Tibial artery (tissue), 4 donors: ENCODE results near the gene DYNC2H1.

ENCODE experiments used
- DNase-seq, 2 donors: peaks; one replicate each; pipeline ENCODE4 v3.0.0-alpha.2; 2019
- H3K27ac ChIP-seq, 2 donors: fragments of 200-600 bp; sonication (generic) in 1 of 2; 1 replicate in 1 of 2; 2 replicates in 1 of 2; pipeline ENCODE4 v1.5.1; 2018 to 2019; ENCODE audit warnings: mild to moderate bottlenecking in 1 of 2
- H3K27me3 ChIP-seq, 2 donors: fragments of 200-600 bp; sonication (generic) in 1 of 2; one replicate each; pipeline versions ENCODE4 v1.5.1 to v1.6.0; 2016 to 2019
- H3K36me3 ChIP-seq, 3 donors: fragments of 200-600 bp; sonication (generic) in 2 of 3; one replicate each; pipeline ENCODE4 v1.5.1; 2016 to 2019; ENCODE audit warnings: mild to moderate bottlenecking in 2 of 3
- H3K4me1 ChIP-seq, 4 donors: fragments of 200-600 bp; sonication (generic) in 2 of 4; 1 replicate in 3 of 4; 2 replicates in 1 of 4; pipeline ENCODE4 v1.5.1; 2016 to 2019
- H3K4me3 ChIP-seq, 2 donors: fragments of 200-600 bp; sonication (generic) in 1 of 2; 1 replicate in 1 of 2; 2 replicates in 1 of 2; pipeline ENCODE4 v1.5.1; 2018 to 2019; ENCODE audit warnings: mild to moderate bottlenecking in 2 of 2
- H3K9me3 ChIP-seq, 3 donors: fragments of 200-600 bp; sonication (generic) in 1 of 3; one replicate each; pipeline ENCODE4 v1.5.1; 2016 to 2019
- intact Hi-C: fragments of 100-400 bp; cut with DNase I; formaldehyde crosslinking; loops from one replicate; pipeline ENCODE4 v1.15.0; 2023; ENCODE audit warnings: low total_unique reads
- TF ChIP-seq, protein P1 (sequence below), 2 experiments: fragments of 200-600 bp in 1 of 2; fragments of 450-650 bp in 1 of 2; IDR thresholded peaks; one replicate each; pipeline ENCODE4 v1.5.1; 2017 to 2019; ENCODE audit warnings: antibody characterized with exemption in 2 of 2, mild to moderate bottlenecking in 1 of 2, moderate library complexity in 1 of 2

The DYNC2H1 gene

GRCh38 chr11:103175461-103176129 lies 66.4 kb downstream of the DYNC2H1 start:
- no peak overlapping the region for H3K27ac ChIP-seq
- no peaks in the 10 kb centered on the region for H3K4me1 ChIP-seq
- intact Hi-C loops = no loop called here
- no peaks in the 10 kb centered on the region for H3K27me3 ChIP-seq
- TF ChIP-seq, protein P1, sequence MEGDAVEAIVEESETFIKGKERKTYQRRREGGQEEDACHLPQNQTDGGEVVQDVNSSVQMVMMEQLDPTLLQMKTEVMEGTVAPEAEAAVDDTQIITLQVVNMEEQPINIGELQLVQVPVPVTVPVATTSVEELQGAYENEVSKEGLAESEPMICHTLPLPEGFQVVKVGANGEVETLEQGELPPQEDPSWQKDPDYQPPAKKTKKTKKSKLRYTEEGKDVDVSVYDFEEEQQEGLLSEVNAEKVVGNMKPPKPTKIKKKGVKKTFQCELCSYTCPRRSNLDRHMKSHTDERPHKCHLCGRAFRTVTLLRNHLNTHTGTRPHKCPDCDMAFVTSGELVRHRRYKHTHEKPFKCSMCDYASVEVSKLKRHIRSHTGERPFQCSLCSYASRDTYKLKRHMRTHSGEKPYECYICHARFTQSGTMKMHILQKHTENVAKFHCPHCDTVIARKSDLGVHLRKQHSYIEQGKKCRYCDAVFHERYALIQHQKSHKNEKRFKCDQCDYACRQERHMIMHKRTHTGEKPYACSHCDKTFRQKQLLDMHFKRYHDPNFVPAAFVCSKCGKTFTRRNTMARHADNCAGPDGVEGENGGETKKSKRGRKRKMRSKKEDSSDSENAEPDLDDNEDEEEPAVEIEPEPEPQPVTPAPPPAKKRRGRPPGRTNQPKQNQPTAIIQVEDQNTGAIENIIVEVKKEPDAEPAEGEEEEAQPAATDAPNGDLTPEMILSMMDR (IDR thresholded peaks at IDR 0.05) = no peak
- no peak overlapping the region for H3K4me3 ChIP-seq
- DNase-seq = no peak
- H3K36me3 ChIP-seq = peaks cover 10 to 29% (median 15%) of the 10 kb centered on the region in 3 donors
- H3K9me3 ChIP-seq = no peaks in the 10 kb centered on the region

- TF ChIP-seq, protein P1 (IDR thresholded peaks at IDR 0.05) = no peak
- DNase-seq = no peak
- no peaks in the 10 kb centered on the region for H3K4me1 ChIP-seq
- H3K4me3 ChIP-seq = no peak overlapping the region
- H3K36me3 ChIP-seq = peaks cover 8 to 28% (median 16%) of the 10 kb centered on the region in 3 donors
- H3K27ac ChIP-seq = no peak overlapping the region
- H3K9me3 ChIP-seq = no peaks in the 10 kb centered on the region
- no peaks in the 10 kb centered on the region for H3K27me3 ChIP-seq
- intact Hi-C loops = no loop called here
These were observed 74.9 kb downstream of the DYNC2H1 start for GRCh38 chr11:103183981-103184611.

DNA sequence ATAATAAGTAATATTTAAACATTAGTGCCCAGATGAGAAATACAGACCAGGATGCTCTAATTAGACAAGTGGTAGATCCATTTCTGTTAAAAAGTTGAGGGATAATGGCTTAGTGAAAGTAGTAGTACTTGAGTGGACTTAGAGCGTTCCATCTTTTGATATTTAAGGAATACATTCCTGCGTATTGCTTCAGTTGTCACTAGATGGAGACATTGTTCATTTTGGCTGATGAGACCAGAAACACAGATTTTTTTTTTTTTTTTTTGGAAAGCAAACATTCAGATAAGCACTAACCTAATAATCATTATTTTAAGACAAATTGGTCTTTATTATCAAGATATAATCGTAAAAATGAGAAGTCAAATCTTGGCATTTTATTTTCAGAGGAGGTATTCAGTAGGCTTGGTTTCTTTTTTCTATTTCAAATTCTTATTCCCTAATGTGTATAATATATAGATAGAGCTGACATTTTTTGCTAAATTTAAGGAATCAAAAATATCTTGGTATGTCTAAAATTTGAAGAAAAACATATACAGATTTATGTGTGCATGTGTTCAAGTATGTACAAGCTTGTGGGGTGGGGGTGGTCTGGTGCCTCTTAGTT lies 92.9 kb downstream of the DYNC2H1 start:
- Histone ChIP-seq H3K27ac (no peak overlapping the region), H3K36me3 (peaks cover 21 to 59% (median 49%) of the 10 kb centered on the region in 3 donors), H3K27me3 (no peaks in the 10 kb centered on the region), H3K4me3 (no peak overlapping the region), H3K4me1 (no peaks in the 10 kb centered on the region), H3K9me3 (no peaks in the 10 kb centered on the region)
- TF ChIP-seq, protein P1 (IDR thresholded peaks at IDR 0.05) = peak; percentile 22 to 23
- intact Hi-C loops = no loop called here
- DNase-seq = no peak

- DNase-seq = no peak
- H3K27me3 ChIP-seq = no peaks in the 10 kb centered on the region
- no peak overlapping the region for H3K4me3 ChIP-seq
- intact Hi-C loops = no loop called here
- no peaks in the 10 kb centered on the region for H3K4me1 ChIP-seq
- H3K36me3 ChIP-seq = peaks cover 5 to 11% (median 9%) of the 10 kb centered on the region in 3 donors
- TF ChIP-seq, protein P1 (IDR thresholded peaks at IDR 0.05) = no peak
- H3K27ac ChIP-seq = no peak overlapping the region
- no peaks in the 10 kb centered on the region for H3K9me3 ChIP-seq
These were observed 101.3 kb downstream of the DYNC2H1 start for GRCh38 chr11:103210543-103210942.

GRCh38 chr11:103215812-103216211 lies 106.6 kb downstream of the DYNC2H1 start:
- Histone ChIP-seq H3K9me3 (no peaks in the 10 kb centered on the region), H3K36me3 (peaks cover 0 to 5% (median 4%) of the 10 kb centered on the region in 3 donors), H3K27ac (no peak overlapping the region), H3K27me3 (no peaks in the 10 kb centered on the region), H3K4me3 (no peak overlapping the region), H3K4me1 (no peaks in the 10 kb centered on the region)
- no peak for DNase-seq
- TF ChIP-seq, protein P1 (IDR thresholded peaks at IDR 0.05) = no peak
- intact Hi-C loops = no loop called here
